ENCODE data around the gene CTSE. TPM values are rescaled to one million over a fixed set of nuclear protein-coding genes. Genes with fewer than 3 reads are reported as not detected.

The CTSE gene
- total and polyA plus RNA-seq, 2 experiments from 2014 or later: 65.9 to 86.0 TPM

DNA sequence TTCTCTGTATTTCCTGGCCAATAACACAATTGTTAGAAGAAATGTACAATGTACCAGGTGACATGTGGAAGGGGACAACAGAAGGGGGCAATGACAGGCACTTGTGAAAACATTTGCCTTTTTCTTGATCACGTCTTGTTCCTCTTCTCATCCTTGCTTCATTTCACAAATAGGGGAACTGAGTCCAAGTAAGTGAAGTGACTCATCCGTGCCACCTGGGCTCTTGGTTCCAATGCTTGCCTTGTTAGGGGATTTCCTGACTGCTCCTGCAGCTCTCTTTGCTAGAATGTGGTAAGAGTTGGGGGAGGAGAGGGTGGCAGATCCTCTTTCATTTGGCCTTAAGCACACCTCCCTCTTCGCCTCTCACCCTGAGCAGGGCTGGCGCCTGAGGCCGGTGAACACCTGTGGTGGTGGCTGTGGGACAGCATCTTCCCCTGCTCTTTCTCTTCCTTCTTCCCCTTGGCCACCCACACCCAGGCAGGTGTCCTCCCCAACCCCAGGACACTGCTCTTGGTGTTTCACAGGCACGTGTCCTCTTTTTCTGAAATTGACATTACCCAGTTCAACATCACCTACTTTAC, 27.1 kb upstream of the CTSE start:
- WGBS (ENCODE audit: low lambda C conversion rate, missing lambda C conversion rate): 90% methylated on average over 6 of the region's 6 CpGs
- DNase-seq (ENCODE audit: low spot score): no peak

GRCh38 chr1:206049919-206050600, 26.4 kb upstream of the CTSE start:
- no peaks in the 10 kb centered on the region for H4K20me1 ChIP-seq (ENCODE audit: insufficient read depth, poor library complexity, severe bottlenecking)
- DNase-seq (ENCODE audit: low spot score): no peak
- H3K27ac ChIP-seq: no peak overlapping the region
- no peaks in the 10 kb centered on the region for H3K36me3 ChIP-seq (replicated peaks; ENCODE audit: insufficient read depth, low read depth)
- no peaks in the 10 kb centered on the region for H3K27me3 ChIP-seq
- 87% methylated on average over 3 of the region's 3 CpGs for WGBS (ENCODE audit: low lambda C conversion rate, missing lambda C conversion rate)
- H3K4me3 ChIP-seq: no peak overlapping the region
- H3K79me2 ChIP-seq: no peaks in the 10 kb centered on the region
- no peak overlapping the region for H3K4me2 ChIP-seq
- no peak overlapping the region for H2AFZ ChIP-seq
- H3K9me3 ChIP-seq (ENCODE audit: low read depth): no peaks in the 10 kb centered on the region
- no peak for TF ChIP-seq EZH2 (IDR thresholded peaks at IDR 0.05; ENCODE audit: borderline replicate concordance)
- no peak for TF ChIP-seq CTCF (IDR thresholded peaks at IDR 0.05; ENCODE audit: poor library complexity)
- TF ChIP-seq EZH2phosphoT487 (IDR thresholded peaks at IDR 0.05; ENCODE audit: low read depth, severe bottlenecking, unreplicated experiment): no peak
- no peaks in the 10 kb centered on the region for H3K9me2 ChIP-seq (replicated peaks; ENCODE audit: insufficient read depth)
- peaks cover 12% of the 10 kb centered on the region for H3K4me1 ChIP-seq (ENCODE audit: insufficient read depth)

More for the DNA sequence above, 27.1 kb upstream of the CTSE start:
- H3K27me3 ChIP-seq: no peaks in the 10 kb centered on the region
- no peaks in the 10 kb centered on the region for H4K20me1 ChIP-seq (ENCODE audit: insufficient read depth, poor library complexity, severe bottlenecking)
- H3K9me3 ChIP-seq (ENCODE audit: low read depth): no peaks in the 10 kb centered on the region
- TF ChIP-seq EZH2phosphoT487 (IDR thresholded peaks at IDR 0.05; ENCODE audit: low read depth, severe bottlenecking, unreplicated experiment) (no peak), CTCF (IDR thresholded peaks at IDR 0.05; ENCODE audit: poor library complexity) (no peak), EZH2 (IDR thresholded peaks at IDR 0.05; ENCODE audit: borderline replicate concordance) (no peak)
- H3K79me2 ChIP-seq: no peaks in the 10 kb centered on the region
- no peaks in the 10 kb centered on the region for H3K9me2 ChIP-seq (replicated peaks; ENCODE audit: insufficient read depth)
- H3K4me3 ChIP-seq: no peak overlapping the region
- no peak overlapping the region for H3K27ac ChIP-seq
- no peak overlapping the region for H2AFZ ChIP-seq
- no peaks in the 10 kb centered on the region for H3K36me3 ChIP-seq (replicated peaks; ENCODE audit: insufficient read depth, low read depth)
- H3K4me1 ChIP-seq (ENCODE audit: insufficient read depth): peaks cover 19% of the 10 kb centered on the region
- no peak overlapping the region for H3K4me2 ChIP-seq

DNA sequence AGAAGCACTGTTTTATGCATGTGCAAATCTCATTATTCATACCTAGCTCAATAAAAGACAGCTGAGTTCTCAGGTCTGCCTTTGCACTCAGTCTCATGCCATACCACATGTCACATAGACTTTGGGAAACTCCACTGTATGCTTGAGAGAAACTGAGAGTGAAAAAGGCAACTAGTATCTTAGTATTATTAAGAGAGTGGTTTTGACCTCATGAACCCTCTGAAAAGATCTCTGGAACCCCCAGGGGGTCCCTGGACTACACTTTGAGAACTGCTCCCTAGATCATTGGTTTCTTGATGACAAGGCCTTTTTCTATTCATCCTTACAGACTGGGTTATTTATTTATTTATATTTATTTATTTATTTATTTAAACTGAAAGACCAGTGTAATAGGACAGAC, 25.6 kb upstream of the CTSE start:
- no peaks in the 10 kb centered on the region for H3K27me3 ChIP-seq
- H3K4me3 ChIP-seq: no peak overlapping the region
- H3K27ac ChIP-seq: no peak overlapping the region
- H3K79me2 ChIP-seq: no peaks in the 10 kb centered on the region
- no peak for DNase-seq (ENCODE audit: low spot score)
- H3K9me2 ChIP-seq (replicated peaks; ENCODE audit: insufficient read depth): no peaks in the 10 kb centered on the region
- TF ChIP-seq EZH2phosphoT487 (IDR thresholded peaks at IDR 0.05; ENCODE audit: low read depth, severe bottlenecking, unreplicated experiment) (no peak), EZH2 (IDR thresholded peaks at IDR 0.05; ENCODE audit: borderline replicate concordance) (no peak), CTCF (IDR thresholded peaks at IDR 0.05; ENCODE audit: poor library complexity) (no peak)
- H3K36me3 ChIP-seq (replicated peaks; ENCODE audit: insufficient read depth, low read depth): no peaks in the 10 kb centered on the region
- H2AFZ ChIP-seq: no peak overlapping the region
- no peak overlapping the region for H3K4me2 ChIP-seq
- H3K4me1 ChIP-seq (ENCODE audit: insufficient read depth): peaks cover 9% of the 10 kb centered on the region
- H3K9me3 ChIP-seq (ENCODE audit: low read depth): no peaks in the 10 kb centered on the region
- H4K20me1 ChIP-seq (ENCODE audit: insufficient read depth, poor library complexity, severe bottlenecking): no peaks in the 10 kb centered on the region

Data from hepatocyte (in vitro differentiated cells).